Measurements from ENCODE around the gene SDHB. TPM values are rescaled to one million over a fixed set of nuclear protein-coding genes. Genes with fewer than 3 reads are reported as not detected.

SDHB gene
- total RNA-seq, 1 donor from 2014 or later = 61.2 TPM

- Histone ChIP-seq H3K4me2 (peak overlapping the region; percentile 61), H3K27ac (no peak overlapping the region), H2AFZ (replicated peaks) (peak overlapping the region; percentile 22), H3K79me2 (ENCODE audit: low read depth) (peaks cover 11% of the 10 kb centered on the region), H4K20me1 (ENCODE audit: low read depth) (peaks cover 21% of the 10 kb centered on the region), H3K4me1 (peaks cover 39% of the 10 kb centered on the region), H3K27me3 (no peaks in the 10 kb centered on the region), H3F3A (ENCODE audit: low read depth) (peaks cover 46% of the 10 kb centered on the region), H3K9ac (no peak overlapping the region), H3K4me3 (no peak overlapping the region), H3K36me3 (no peaks in the 10 kb centered on the region), H3K9me3 (ENCODE audit: low read depth) (no peaks in the 10 kb centered on the region)
- no peaks in the 10 kb centered on the region for H3K9me3 Mint-ChIP-seq
- H3K27ac Mint-ChIP-seq = no peak overlapping the region
- peaks cover under 1% of the 10 kb centered on the region for H3K36me3 Mint-ChIP-seq
- H3K4me3 Mint-ChIP-seq = peak overlapping the region; percentile 2
- peaks cover 52% of the 10 kb centered on the region for H3K4me1 Mint-ChIP-seq
- DNase-seq (ENCODE audit: low spot score) = peak; percentile 23
- TF ChIP-seq EZH2phosphoT487 (IDR thresholded peaks at IDR 0.05) = no peak
- no peak for TF ChIP-seq EZH2 (IDR thresholded peaks at IDR 0.05)
- no peak for TF ChIP-seq CTCF (IDR thresholded peaks at IDR 0.05)
- H3K27me3 Mint-ChIP-seq (ENCODE audit: insufficient read depth, low read depth) = peaks cover 3% of the 10 kb centered on the region
Measured at GRCh38 chr1:17013491-17014320, 40.1 kb downstream of the SDHB start.

GRCh38 chr1:17012775-17013490 is 40.9 kb downstream of the SDHB start:
- peak overlapping the region; percentile 91 for H3K4me3 Mint-ChIP-seq
- Histone ChIP-seq H3K79me2 (ENCODE audit: low read depth) (peaks cover 16% of the 10 kb centered on the region), H3K4me3 (no peak overlapping the region), H3K9me3 (ENCODE audit: low read depth) (no peaks in the 10 kb centered on the region), H3K4me1 (peaks cover 39% of the 10 kb centered on the region), H3K36me3 (no peaks in the 10 kb centered on the region), H3F3A (ENCODE audit: low read depth) (peaks cover 40% of the 10 kb centered on the region), H3K4me2 (peak overlapping the region; percentile 61), H3K9ac (no peak overlapping the region), H3K27me3 (no peaks in the 10 kb centered on the region), H3K27ac (no peak overlapping the region), H4K20me1 (ENCODE audit: low read depth) (peaks cover 21% of the 10 kb centered on the region), H2AFZ (replicated peaks) (peak overlapping the region; percentile 22)
- H3K9me3 Mint-ChIP-seq = no peaks in the 10 kb centered on the region
- peaks cover 52% of the 10 kb centered on the region for H3K4me1 Mint-ChIP-seq
- peak overlapping the region; percentile 21 for H3K27ac Mint-ChIP-seq
- DNase-seq (ENCODE audit: low spot score) = peak; percentile 53
- peaks cover 3% of the 10 kb centered on the region for H3K27me3 Mint-ChIP-seq (ENCODE audit: insufficient read depth, low read depth)
- no peaks in the 10 kb centered on the region for H3K36me3 Mint-ChIP-seq
- TF ChIP-seq CTCF (IDR thresholded peaks at IDR 0.05) (no peak), EZH2 (IDR thresholded peaks at IDR 0.05) (no peak), EZH2phosphoT487 (IDR thresholded peaks at IDR 0.05) (no peak)

DNA sequence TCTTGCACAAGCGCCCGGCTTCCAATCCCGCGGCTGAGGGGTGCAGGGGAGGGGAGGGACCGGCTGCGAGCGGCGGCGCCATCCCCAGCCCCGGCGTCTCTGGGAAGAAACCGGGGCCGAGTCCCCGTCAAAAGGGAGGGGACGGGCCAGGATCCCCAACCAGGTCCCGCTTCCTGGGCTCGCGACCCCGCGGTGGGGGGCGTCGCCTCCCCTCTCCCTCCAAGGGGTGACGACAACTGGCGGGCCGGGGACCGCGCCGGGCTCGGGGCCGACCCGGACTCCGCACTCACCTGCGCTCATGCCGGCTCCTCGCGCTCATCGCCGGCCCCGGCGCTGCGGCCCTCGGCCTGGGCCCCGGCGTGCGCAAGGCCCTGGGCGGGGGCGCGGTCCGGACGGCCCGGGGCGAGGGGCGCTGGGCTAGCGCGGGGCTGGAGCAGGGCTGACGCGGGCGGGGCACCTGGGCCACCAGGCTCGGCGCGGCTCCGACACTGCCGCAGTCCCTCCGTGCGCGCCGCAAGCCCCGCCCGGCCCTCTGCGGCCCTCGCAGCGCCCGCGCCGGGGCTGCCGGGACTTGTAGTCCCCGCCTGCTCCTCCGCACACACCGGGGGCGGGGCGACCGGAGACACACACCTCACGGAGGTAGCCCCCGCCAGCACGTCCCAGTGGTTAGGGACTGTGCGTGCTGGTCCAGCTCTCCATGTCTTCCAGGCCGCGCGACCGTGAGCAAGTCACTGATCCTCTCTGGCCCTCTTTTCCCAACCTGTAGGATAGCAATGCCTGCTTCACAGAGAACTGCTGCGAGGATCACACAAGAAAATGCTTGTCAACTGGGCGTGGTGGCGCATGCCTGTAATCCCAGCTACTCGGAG is 42.2 kb downstream of the SDHB start, which contains the start of gene ATP13A2:
TSS of gene ATP13A2 (minus strand) at position 490 of the 869 bp plus-strand sequence. CDS start at position 300, 190 bp downstream.
- Histone ChIP-seq H3K9ac (peak within 1 kb of the TSS; percentile 36), H3K4me3 (peak within 1 kb of the TSS; percentile 76), H3K27ac (no peak within 1 kb of the TSS), H2AFZ (replicated peaks) (peak within 1 kb of the TSS; percentile 93), H3K79me2 (ENCODE audit: low read depth) (peaks cover 19% of the 10 kb centered on the region), H3K27me3 (no peaks in the 10 kb centered on the region), H3F3A (ENCODE audit: low read depth) (peaks cover 40% of the 10 kb centered on the region), H3K4me2 (peak within 1 kb of the TSS; percentile 88), H4K20me1 (ENCODE audit: low read depth) (peaks cover 24% of the 10 kb centered on the region), H3K9me3 (ENCODE audit: low read depth) (no peaks in the 10 kb centered on the region), H3K4me1 (peaks cover 39% of the 10 kb centered on the region), H3K36me3 (no peaks in the 10 kb centered on the region)
- DNase-seq (ENCODE audit: low spot score) = peak; percentile 97
- H3K4me1 Mint-ChIP-seq = peaks cover 52% of the 10 kb centered on the region
- no peaks in the 10 kb centered on the region for H3K9me3 Mint-ChIP-seq
- peak within 1 kb of the TSS; percentile 91 for H3K4me3 Mint-ChIP-seq
- H3K27ac Mint-ChIP-seq = no peak within 1 kb of the TSS
- TF ChIP-seq CTCF (IDR thresholded peaks at IDR 0.05) (no peak), EZH2phosphoT487 (IDR thresholded peaks at IDR 0.05) (no peak), EZH2 (IDR thresholded peaks at IDR 0.05) (no peak)
- H3K27me3 Mint-ChIP-seq (ENCODE audit: insufficient read depth, low read depth) = peaks cover 3% of the 10 kb centered on the region
- no peaks in the 10 kb centered on the region for H3K36me3 Mint-ChIP-seq
